NCI-H526 (cell line): ENCODE data around the gene GLT8D1.

Source experiments
- DNase-seq, 2 experiments: peaks; one replicate each; lab custom pipeline; 2025; lab: John Stamatoyannopoulos, UW

GLT8D1 gene

GRCh38 chr3:52712291-52713212 lies 7.0 kb upstream of the GLT8D1 start:
- DNase-seq, result no peak

GRCh38 chr3:52710512-52710911 lies 4.9 kb upstream of the GLT8D1 start:
- DNase-seq, result no peak

- no peak for DNase-seq
Measured at GRCh38 chr3:52707585-52707984, 2.0 kb upstream of the GLT8D1 start.

GRCh38 chr3:52705438-52705687 lies 228 bp downstream of the GLT8D1 start:
- no peak for DNase-seq

- DNase-seq, result peak; percentile 30 to 46
Measured at GRCh38 chr3:52704611-52705437, 767 bp downstream of the GLT8D1 start.

DNA sequence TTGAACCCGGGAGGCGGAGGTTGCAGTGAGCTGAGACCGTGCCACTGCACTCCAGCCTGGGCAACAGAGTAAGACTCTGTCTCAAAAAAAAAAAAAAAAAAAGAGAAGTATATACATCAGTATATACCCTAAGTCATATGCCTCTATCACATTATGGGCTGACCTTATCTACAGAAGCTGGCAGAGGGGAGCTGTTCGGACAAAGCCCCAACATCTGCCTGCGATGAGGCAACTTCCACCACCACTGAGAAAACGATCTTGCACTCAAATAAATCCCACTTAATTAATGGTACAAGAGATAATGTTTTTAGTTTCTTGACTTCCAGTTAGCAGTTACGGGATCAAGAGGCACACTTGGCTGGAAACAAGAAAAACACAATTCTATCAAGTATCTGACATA lies 2.2 kb downstream of the GLT8D1 start:
- DNase-seq, result no peak

DNA sequence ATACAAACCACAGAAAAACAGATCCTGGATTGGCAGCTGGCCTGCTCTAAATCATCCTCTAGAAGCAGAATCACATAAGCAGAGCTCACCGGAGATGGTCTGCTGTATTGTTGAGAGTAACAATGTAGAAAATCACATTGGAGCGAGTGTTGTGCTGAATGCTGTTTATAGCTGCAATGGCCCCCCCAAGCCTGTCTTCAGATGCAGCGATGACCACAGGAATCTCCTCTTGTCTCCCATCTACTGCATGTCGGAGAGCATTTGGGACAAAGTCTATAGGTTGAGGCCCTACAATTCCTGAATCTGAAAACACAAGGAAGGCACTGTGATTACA lies 8.0 kb downstream of the GLT8D1 start:
- DNase-seq, result no peak

GRCh38 chr3:52696830-52697631 lies 8.6 kb downstream of the GLT8D1 start:
- no peak for DNase-seq

DNA sequence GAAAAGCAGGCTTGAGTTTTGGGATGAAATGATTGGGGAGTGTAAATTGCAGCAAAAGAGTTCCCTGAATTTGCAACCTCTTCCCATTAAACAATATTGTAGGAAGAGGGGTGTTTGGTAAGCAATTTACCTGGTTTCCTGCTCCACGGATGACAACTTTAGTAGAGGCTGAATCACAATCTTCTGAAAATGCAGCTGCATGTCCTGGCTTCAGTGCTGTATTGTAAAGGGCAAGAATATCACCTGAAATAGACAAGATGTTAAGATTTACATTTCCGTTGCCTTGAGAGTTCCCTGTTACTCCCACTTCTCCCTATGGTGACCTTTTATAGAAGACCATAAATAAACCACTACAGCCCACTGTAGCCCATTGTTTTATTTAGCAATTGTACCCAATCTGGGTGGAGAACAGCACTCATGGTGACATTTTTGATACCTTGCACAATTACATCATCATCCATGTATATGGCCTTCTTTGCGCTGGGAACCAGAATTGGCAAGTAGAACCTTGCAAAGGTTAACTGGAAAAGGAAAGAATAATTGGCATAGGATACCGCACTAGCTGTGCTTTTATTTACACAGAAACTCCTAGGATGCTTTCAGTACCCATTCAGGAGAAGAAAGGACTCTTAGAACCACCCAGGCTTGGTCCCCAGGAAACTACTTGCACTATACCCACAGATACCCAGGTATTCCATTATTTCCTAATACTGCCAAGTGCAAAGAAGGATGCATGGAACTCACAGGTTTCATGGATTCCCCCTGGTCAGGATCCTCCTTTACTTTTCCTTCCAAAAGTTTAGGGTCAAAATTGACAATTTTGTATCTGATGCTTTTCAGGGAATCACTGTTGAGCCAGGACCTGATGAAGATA lies 9.6 kb downstream of the GLT8D1 start:
- DNase-seq, result no peak

DNA sequence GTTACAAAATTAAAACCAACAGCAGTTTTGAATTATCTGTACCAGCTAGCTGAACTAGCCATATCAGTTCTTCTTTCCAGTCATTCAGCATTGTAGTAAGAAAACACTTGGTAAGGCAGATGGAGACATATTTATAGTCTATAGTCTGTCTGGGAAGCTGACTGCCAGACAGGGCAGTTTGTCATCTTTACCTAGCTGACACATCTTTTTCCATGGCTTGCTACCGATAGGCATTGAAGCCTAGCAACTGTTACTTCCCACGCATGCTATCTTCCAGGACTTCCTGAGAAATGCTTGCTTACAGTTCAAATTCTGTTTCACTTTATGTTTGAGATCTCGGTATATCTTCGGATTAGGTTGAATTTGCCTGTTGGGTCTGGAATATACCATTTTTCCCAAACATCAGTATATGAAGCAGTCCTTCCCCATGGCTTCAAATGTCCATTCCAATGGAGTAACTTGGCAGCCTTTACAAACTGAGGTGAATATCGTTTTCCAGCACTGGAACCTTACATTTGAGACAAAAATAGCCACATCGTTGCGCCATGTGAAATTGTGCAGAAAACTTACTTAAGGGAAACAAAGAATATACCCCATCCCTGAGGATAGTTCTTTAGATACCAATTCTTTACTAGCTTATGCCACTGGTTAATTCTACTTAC lies 10.9 kb downstream of the GLT8D1 start:
- no peak for DNase-seq

GRCh38 chr3:52693071-52693470 lies 12.5 kb downstream of the GLT8D1 start:
- DNase-seq, result no peak

GRCh38 chr3:52690560-52690959 lies 15.0 kb downstream of the GLT8D1 start:
- no peak for DNase-seq

GRCh38 chr3:52689151-52689550 lies 16.4 kb downstream of the GLT8D1 start:
- no peak for DNase-seq

GRCh38 chr3:52688266-52688665 lies 17.3 kb downstream of the GLT8D1 start:
- no peak for DNase-seq

DNA sequence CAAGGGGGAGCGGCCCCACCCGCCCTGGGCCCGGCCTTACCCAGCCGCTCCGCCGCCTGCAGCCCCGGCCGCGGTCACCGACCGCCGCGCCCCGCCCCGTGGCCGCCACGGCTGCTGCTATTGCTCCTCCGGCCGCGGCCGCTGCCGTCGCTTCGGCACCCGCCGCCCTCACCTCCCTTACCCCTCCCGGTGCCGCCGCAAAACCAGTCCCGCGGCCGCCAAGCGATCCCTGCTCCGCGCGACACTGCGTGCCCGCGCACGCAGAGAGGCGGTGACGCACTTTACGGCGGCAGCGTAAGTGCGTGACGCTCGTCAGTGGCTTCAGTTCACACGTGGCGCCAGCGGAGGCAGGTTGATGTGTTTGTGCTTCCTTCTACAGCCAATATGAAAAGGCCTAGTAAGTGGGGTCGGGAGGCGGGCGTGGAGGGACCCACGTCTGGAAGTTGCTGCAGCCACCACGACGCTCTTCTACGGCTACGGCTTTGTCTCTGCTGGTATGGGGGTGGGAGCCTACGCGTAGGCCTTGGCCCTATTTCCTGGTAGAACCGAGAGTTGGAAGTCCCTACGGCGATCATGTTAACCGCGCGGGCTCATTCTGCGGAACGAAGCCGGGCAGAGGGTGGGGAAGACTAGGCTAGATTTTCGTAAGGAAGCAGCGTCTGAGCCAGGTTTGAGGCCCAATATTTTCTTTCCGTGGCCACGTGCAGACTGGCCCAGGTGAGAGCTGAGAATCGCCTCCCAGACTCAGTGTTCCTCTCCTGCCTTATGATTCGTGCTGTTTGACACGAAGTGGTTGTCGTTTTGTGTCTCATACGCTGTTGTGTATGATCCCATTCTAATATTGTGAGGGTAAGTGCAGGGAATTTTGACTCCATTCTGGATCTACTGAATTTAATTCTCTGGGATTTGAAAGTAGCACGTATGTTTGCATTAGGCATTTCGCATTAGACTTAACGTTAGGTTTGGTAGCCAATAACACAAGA lies 19.6 kb downstream of the GLT8D1 start, which contains the start of the genes GNL3 and PBRM1:
GNL3 (plus strand) TSS at position 324 of the 983 bp plus-strand sequence; CDS start at position 385, 61 bp downstream.
PBRM1 (minus strand) TSS at position 205 of the 983 bp plus-strand sequence.
- peak; percentile 87 to 96 for DNase-seq

DNA sequence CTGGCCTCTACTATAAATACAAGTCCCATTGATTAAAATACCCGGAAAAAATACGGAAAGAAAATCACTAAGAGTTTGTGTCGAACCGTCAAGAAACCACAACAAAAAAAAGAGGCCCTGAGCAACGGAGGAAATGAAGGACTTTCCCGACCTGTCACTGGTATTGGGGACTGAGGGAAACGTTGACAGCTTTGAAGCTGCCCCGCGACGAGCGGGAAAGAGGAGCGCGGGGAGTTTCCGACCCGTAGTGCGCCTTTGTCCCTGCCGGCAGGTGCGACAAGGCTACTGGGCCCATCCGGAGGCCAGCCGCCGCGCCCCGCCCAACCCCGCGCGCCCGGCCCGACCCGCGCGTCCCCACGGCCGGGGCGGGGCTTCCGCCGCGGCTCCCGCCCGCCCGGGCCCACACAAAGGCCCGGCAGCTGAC lies 20.3 kb downstream of the GLT8D1 start:
- DNase-seq, result peak; percentile 54 to 92

DNA sequence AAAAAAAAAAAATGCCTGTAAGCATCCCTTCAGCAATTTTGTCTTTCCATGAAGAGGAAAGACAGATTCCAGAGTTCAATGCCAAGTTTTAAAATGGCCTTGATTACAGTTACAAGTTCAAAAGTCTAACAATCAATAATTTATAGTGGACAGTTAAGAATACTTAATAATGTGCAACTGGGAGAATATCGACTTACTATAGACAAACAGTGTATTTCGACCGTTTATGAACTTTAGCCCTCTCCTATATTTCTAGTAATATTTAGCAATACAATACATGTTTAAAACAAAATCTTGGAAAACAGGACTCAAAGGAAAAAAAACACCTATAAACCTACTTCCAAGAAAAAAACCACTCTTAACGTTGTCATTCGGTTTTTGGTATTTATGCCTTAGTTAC lies 21.4 kb downstream of the GLT8D1 start:
- no peak for DNase-seq

GRCh38 chr3:52683611-52684010 lies 22.0 kb downstream of the GLT8D1 start:
- DNase-seq, result no peak

- peak in 1 of 2 experiments; percentile 3 for DNase-seq
Measured at GRCh38 chr3:52682016-52682415, 23.6 kb downstream of the GLT8D1 start.

DNA sequence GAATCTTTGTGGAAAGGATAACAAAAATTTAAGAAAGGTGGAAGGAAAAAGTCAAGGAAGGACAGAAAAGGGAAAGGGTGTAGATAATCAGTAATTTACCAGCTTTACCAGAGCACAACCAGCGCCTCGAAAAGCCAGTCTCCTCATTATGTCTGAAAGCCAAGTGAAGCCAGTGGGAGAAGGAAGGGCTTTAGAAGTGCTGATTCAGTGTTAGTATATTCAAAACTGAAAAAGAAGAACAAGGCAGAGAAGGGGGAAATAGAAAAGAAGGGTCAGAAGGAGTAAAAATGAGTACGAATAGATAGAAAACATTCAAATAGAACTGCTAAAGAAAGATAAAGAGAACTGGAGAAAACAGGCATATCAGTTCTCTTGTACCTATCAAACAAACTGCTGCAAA lies 24.0 kb downstream of the GLT8D1 start:
- DNase-seq, result no peak
